HK-2 (cell line): ENCODE measurements around the gene ITGB5.
"Not testable (repeated sequence)": the region's sequence is repeated elsewhere in the genome, so short reads cannot be mapped to it uniquely, and the experiment has no call there.

Experiments used
- DNase-seq: peaks from one replicate; pipeline ENCODE4 v3.0.0-alpha.2; 2018; ENCODE audit not compliant: unreplicated experiment

The ITGB5 gene

DNA sequence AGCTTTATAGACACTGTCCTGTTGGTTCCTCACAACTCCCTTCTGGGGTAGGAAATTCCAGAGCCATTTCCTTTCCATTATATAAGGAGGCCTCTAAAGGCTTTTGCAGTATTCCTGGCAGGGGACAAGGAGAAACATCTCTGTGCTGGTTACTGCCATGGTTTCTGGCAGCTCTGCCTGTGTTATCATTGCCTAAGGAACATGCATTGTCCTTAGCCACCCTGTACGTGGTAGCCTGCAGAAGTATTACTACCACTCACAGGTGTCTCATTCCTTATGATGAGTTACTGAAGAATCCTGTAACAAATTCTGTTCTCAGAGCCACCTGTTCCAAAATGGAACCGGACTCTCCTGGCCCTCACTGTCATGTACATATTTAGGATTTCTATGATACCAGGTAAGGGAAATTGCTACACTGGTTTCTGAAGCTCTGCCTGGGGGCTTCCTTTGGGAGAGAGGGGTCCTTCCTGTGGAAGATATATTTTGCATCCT lies 98.9 kb downstream of the ITGB5 start:
- DNase-seq, result no peak

DNA sequence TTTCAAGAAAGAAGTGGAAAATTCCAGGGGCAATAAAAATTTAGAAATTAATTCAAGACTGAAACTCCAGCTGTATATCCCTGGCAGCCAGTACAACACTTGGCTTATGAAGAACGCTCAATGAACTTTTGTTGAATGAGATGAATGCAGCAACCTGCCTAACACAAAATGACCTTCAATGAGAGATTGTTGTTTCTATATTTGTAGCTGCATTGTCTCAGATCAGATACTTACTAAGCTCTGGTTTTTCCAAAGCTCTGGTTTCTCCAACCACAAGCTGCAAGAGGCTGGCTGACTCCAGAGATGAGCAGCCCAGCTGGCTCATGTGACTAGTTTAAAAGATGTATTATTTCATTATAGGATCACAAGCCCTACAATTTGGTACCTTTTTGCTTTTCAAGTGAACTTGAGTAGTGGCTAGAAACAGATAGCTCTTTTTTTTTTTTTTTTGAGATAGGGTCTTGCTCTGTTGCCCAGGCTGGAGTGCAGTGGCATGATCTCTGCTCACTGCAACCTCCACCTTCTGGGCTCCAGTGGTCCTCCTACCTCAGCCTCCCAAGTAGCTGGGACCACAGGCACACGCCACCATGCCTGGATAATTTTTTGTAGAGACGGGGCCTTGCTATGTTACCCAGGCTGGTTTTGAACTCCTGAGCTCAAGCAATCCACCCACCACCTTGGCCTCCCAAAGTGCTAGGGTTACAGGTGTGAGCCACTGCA lies 99.5 kb downstream of the ITGB5 start:
- DNase-seq, result no peak

GRCh38 chr3:124786511-124787241 lies 100.5 kb downstream of the ITGB5 start:
- DNase-seq, result no peak

DNA sequence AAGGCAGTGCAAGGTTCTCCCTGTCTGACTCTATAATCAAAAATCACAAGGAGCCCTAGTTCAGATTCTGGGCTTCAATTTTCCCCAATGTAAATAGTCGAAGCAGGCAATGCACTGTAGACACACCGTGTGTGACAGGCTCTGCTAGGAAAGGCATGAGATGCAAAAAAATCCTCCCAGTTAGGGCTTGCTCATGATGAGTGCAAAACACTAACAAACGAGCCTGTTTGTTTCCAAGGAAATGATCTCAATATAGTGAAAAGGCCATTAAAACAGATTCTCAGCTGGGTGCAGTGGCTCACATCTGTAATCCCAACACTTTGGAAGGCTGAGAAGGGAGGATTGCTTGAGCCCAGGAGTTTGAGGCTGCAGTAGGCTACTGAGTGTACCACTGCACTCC lies 101.2 kb downstream of the ITGB5 start:
- DNase-seq, result no peak

DNA sequence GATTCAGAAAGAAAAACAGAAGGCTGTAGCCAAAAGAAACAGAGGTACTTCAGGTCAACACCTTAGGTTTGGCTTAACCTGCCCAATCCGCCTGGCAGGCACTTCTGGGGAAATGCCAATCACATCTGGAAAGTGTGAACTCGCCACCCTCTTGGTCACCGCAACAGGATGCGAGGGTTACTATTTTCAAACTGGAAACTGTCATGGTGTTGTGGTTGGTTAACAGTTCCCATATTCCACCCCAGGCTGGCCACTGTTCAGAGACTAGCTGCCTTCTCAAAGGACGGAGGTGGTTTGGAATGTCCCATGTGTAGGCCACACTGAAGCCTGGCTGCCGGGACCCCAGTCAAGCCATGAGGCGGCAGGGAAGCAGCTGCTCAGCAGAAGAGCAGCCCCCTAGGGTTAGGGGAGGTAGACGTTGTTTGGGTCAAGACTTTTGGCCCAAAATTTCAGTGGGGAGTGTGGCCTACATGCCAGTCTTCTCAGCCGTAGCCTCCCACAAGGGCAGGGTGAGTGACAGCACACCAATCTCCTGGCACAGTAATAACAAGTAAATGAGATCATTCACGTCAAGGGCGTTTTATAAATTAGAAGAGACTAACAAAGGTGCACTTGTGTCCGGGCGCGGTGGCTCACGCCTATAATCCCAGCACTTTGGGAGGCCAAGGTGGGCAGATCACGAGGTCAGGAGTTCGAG lies 102.3 kb downstream of the ITGB5 start:
- no peak for DNase-seq

GRCh38 chr3:124783696-124784095 lies 103.5 kb downstream of the ITGB5 start:
- DNase-seq, result no peak

DNA sequence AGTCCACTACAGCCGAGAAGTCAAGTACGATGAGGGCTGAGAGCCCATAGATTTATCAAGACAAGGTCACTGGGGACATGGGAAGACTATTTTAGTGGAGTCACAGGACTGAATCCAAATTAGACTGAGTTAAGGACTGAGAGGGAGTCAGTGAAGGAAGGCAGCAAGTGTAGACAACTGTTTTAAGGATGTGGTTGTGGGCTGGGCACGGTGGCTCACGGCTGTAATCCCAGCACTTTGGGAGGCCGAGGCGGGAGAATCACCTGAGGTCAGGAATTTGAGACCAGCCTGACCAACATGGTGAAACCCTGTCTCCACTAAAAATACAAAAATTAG lies 104.8 kb downstream of the ITGB5 start:
- not testable (repeated sequence) for DNase-seq

DNA sequence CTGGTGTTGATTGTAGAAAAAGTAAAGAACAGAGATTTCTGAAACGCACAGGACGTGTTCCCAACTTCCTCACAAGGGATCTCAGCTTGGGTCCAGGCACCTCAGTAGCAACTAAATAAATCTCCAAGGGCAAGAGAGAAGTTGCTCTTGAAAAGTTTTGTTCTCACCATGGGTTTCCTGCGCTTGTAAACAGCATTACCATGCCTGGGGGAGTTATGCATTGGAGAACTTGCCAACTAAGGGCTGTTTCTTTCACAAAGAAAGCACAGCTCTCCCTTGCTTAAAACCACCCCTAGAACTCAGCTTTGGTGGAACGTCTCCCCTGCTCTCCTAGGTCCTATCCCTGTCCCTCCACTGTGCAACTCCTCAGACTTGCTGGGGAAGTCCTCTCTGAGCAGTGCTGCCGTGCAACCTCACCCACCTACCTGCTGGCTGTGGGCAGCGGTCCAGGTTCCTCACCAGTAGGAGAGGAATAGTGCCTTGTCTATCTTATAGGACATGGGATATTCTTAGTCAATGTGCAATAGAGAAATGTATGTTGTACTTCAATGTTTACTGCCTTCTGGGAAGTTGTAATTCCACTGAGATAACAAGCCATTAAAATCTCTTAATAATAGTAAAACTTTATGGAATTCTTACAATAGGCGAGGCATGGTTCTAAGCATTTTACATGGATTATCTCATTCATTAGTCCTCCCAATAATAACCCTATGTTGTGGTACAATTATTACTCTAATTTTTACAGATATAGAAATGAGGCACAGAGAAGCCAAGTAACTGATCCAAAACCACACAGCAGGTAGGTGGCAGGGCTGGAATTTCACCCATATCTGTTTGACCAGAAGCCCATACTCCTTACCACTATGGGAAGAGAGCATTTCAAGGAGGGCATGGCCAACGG lies 105.4 kb downstream of the ITGB5 start:
- DNase-seq, result no peak

DNA sequence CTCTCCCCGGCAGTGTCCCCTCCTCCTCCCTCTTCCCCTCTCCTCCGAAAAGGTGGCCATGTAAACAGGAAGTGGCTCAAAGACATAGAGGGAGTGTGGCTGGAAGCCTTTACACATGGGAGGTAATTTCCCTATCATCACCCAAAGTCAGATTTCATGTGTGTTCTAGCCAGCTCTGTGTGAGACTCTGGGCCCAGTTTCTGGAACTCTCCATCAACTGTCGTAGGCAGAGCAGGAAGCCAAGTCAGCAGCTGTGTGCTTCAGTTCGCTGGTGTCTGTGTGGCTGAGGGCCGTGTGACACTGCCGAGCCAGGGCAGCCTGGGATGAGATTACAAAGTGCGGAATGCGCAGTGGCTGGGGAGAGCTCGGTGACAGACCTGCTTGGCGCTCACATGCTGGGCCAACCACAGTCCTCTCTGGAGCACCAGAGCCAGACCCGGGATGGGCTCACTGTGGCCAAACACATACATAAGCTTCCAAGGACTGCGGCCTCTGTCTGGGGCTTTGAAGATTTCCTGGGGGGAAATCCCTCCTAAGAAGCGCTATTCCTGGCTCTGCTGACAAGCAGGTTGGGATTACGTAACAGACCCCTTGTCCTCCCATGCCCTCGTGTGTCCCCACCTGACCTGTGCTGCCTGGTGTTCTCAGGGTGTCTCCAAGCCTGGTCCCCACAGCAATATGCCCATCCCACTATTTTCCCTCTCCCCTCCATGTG lies 106.2 kb downstream of the ITGB5 start:
- no peak for DNase-seq

DNA sequence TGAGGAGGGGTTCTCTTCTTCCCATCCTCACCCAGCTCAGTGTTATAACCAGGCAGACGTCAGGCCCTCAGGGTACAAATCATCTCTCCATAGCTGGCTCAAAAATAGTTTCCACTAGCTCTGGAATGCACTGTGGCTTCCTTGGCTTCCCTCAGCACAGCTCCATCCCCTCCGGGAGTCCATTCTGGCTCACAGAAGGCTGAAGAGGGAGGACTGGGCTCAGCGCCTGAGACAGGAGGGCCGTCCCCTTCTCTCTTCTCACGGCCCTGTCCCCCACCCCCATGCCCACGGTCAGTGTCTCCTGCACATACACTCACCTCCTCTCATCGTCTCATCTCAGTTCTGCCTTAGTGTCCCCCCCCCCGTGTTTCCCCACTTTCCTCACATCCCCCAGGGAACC lies 106.8 kb downstream of the ITGB5 start:
- DNase-seq, result no peak

DNA sequence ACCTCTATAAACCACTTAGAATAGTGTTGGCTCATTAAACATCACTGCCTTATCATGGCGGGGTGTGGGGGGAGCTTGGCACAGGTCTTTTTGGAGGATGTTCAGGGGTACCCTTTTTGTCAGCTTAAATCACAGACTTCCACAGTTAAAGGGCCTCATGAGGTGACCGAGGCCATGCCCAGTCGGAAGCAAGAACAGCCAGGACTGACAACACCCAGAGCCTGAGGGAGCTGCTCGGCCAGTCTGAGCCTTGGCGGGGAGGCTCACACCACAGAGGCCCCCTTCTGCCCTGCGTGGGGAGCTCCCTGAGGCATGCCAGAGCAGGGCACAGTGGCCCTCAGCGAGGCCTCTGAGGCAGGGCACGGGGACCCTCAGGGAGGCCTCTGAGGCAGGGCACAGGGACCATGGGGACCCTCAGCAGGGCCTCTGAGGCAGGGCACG lies 107.4 kb downstream of the ITGB5 start:
- DNase-seq, result no peak

DNA sequence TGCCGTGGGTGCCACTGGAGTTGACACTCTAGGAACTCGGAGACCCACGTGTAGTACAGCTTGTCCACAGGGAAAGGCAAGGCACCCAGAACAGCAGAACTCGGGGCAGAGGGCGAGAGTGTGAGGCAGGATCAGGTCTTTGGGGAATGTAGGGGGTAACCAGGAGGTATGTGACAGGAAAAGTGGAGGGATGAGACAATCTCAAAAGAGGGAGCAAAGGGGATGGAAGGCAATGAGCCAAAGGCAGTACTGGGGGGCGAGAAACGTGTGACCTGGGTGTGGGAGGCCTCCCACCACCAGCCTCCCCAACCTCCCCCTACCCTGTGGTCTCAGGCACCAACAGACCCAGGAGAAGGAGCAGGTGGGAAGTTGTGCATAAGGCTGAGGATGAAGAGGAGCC lies 108.0 kb downstream of the ITGB5 start:
- no peak for DNase-seq

GRCh38 chr3:124777762-124778470 lies 109.2 kb downstream of the ITGB5 start:
- no peak for DNase-seq

DNA sequence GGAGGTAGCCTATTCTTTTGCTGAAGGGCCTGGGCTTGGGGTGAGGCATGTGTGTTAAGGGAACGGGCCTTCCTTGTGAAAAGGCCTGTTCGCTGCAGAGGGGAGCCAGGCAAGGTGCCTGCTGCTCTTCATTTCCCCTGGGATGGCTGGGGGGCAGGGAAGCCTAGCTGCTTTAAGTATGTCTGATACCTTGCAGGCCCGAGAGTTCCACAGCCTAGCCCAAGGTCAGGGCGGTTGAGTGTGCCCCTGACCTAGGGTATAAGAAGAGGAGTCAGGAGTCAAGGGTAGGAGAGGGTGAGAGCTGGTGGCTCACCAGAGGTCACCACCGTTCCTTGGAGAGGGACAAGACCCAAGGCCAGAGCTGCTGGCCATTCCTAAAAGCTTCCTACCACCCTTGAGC lies 110.3 kb downstream of the ITGB5 start:
- DNase-seq, result no peak

DNA sequence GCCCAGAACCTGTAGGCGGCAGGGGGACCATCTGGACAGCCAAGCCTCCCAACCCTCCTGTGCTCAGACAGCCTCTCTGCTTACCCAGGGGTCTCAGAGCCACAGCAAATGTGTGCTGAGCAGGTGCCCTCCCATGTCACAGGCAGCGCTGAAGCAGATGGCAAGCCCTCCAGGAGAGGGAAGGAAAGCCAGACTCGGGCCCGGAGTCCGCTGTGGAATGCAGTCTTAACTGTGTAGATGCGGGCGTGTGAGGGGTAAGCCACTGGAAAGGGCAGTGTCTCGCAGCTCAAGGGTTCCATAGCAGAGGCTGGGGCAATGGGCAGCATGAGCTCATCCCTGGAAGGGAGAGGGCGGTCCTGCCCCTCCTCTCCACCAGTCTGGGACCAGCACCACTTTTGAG lies 111.3 kb downstream of the ITGB5 start:
- DNase-seq, result no peak

GRCh38 chr3:124774841-124775402 lies 112.2 kb downstream of the ITGB5 start:
- DNase-seq, result no peak

- peak; percentile 57 for DNase-seq
These were observed 112.8 kb downstream of the ITGB5 start for GRCh38 chr3:124774327-124774718.

- DNase-seq, result no peak
These were observed 113.5 kb downstream of the ITGB5 start for GRCh38 chr3:124773351-124774326.
